ENCODE data around the gene RBPJL.

Gene RBPJL

GRCh38 chr20:45306431-45306982, at the start of gene RBPJL:
TSS of gene RBPJL (plus strand) at chr20:45306840. CDS start at chr20:45306923, 83 bp downstream.
- no peak for DNase-seq

GRCh38 chr20:45257161-45257560, 49.5 kb upstream of the RBPJL start:
- DNase-seq, result no peak

- no peak for DNase-seq
Measured at GRCh38 chr20:45257711-45258110, 48.9 kb upstream of the RBPJL start.

GRCh38 chr20:45258259-45258658, 48.4 kb upstream of the RBPJL start:
- no peak for DNase-seq

DNA sequence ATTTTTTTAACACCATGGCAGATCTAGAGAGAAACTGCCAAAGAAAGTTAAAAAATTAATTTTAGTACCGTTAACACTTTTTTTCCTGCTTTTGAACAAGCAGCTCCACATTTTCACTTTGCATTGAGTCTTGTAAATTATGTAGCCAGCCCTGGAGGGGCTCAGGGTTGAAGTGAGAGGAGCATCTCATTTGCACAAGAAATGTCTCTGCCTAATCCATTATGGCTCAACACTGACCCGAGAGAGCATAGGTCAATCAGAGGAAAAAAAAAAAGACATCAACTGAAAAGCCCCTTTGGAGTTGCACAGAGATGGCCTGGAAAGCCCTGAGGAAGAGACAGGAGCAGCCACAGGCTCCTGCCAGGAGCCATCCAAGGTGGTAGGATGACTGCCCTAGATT, 48.0 kb upstream of the RBPJL start:
- DNase-seq, result no peak

DNA sequence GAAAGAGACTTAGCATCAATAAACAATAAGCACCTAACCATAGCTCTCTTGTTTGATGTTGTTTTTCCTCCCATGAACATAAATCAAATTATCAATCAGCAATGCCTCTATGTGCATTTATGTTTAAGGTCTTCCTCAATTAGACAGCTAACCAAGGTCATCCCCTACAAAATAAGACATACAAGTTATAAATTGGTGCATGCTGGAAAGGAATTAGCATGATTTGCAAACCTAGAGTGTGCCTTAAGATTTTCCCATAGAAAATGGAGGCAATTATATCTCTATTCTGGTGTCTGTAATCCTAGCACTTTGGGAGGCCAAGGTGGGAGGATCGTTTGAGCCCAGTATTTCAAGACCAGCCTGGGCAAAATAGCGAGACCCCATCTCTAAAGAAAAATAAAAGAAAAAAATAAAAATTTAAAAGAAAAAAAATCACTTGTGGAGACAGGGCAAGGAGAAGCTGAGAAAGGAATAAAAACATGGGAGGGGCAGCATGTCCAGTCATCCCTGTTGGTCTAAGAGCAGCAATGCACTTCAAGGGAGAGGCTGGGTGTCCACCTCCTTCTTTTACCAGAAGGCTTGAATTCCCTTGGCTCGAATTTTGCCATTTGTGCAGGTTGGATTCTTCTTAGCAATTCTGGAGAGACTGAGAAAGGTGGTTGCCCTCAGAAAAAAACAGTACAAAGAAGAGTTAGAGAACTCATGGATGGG, 42.9 kb upstream of the RBPJL start:
- no peak for DNase-seq

- no peak for DNase-seq
Measured at GRCh38 chr20:45266977-45267376, 39.7 kb upstream of the RBPJL start.

GRCh38 chr20:45268531-45268930, 38.1 kb upstream of the RBPJL start:
- no peak for DNase-seq

DNA sequence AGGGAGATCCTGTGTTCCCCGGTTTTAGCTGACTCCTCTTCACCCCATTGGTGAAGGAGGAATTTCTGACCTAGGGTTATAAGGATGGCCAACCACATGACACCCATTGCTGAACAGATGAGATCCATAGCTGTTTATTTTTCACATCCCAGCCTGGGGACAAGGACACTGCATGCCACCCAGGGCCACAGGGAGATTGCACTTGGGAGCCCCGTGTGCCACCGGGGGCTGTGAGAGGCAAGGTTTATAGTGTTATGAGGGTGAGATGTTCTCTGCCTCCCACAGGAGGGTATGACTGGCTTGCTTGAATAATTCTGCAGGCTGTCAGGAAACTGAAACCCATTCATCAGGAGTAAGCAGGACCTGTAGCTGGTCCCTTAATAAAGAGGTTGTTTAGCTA, 37.6 kb upstream of the RBPJL start:
- no peak for DNase-seq

DNA sequence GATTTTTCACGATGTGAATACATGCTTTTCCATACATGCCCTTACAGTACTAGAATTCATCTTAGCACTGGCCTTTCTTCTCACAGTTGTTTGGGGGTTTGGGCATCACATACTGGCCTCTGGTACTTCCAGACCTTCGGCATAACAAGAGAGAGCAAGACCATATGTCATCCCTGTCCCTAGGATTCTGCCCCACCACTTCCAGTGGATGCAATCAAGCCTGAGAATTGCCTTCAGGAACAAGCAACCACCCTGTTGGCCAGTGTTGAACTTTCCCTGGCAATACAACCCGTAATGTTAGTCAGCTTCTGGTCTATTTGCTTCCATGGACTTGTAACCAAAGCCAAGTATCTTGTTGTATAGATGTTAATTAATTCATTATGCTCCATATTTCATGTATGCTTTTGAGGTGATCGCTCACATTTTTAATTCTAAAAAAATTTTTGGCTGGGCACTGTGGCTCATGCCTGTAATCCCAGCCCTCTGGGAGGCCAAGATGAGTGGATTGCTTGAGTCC, 36.8 kb upstream of the RBPJL start:
- DNase-seq, result no peak

GRCh38 chr20:45275338-45275737, 31.3 kb upstream of the RBPJL start:
- no peak for DNase-seq

DNA sequence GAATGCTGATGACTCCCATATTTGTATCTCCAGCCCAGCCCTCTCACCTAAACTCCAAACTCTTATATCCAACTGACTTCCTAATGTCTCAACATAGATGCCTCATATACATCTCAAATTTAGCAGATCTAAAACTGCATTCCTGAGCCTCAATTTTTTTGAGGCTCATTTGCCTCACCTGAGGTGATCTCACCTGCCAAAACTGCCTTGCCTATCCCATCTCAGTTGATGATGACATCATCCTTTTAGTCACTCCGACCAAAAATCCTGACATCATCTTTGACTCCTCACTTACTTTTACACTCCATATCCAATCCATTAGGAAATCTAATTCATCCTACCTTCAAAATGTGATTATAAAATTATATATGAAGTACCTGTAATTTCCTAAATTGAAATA, 26.6 kb upstream of the RBPJL start:
- no peak for DNase-seq

GRCh38 chr20:45282700-45283550, 23.7 kb upstream of the RBPJL start:
- DNase-seq, result no peak

- DNase-seq, result no peak
Measured at GRCh38 chr20:45283551-45284057, 23.0 kb upstream of the RBPJL start.

DNA sequence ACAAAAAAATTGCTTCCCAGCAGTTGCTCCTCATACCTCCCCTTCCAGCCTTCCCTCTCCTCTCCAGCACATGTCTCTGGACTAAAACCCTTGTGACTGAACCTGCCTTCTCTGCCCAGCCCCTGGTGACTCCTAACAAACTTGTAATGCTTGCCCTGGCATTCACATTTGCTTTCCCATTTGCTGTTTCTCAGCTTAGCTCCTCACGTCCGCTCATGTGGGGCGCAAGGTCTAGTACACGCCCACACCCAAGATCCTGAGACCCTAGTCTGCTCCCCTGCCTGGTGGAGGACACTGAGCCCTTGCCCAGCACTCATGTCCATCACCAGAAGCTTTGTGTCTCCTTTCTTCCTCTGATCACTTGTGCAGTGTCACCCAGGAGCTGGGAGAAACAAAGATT, 18.3 kb upstream of the RBPJL start:
- DNase-seq, result no peak

- no peak for DNase-seq
Measured at GRCh38 chr20:45288860-45289259, 17.8 kb upstream of the RBPJL start.

DNA sequence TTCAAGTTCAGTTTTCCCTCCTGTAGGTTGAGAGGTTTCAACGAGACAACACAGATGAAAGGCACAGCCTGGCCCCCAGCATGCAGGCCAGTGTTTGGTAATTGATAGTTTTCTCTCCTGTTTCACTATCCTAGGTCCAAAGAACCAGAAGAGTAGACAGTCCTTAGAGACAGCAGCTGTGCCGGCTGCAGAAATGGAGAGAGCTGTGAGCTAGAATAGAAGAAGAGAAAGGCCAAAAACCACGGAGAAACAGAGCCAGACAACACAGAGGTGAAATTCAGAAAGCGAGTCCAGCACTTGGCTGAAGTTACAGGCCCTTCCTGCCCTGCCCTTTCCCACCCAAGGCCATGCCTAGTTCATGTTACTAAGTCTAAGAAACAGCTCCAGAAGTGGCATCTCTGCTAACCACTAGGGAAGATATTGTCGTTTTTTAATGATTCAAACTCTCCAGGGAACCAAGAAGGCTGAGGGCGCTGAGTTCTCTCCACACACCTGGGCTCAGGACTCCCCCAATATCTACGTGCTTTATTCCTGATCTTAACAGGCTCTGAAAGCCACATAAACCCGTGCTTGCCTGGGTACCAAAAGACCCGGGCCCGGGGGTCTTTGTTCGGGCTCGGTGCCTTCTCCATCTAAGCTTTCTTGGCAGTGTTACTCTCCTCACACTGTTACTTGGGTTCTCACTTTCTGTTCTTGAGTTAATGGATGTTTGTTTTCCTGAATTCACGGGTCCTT, 16.5 kb upstream of the RBPJL start:
- no peak for DNase-seq

DNA sequence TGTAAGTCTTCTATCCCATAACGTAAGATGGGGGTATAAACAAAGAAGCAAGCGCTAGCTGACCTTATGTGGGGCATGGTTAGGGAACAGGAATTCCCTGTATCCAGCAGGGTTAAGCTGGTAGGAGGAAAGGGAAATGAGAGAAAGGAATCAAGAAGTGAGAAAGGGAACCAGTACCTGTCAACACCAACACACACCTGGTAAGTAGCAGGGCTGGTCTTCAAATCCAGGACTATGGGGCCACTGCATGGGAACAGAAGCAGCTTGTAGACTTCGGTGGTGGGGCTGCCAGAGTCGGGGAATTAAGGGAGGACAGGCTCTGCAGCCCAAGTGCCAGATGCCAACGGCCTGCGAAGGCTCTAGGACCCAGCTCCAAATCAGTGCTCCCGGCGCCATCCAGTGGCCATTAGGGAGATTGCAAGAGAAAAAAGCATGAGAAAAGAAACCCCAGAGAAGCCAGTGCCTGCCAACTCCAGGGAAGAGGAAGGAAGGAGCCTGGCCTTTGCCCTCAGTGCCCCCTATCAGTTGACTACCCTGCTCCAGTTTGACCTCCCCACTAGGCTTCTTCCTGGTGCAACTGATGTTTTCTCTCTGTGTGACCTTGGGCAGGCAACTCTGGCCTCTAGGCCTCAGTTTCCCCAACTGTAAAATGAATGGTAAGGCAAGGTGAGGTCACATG, 15.8 kb upstream of the RBPJL start:
- DNase-seq, result peak; percentile 65

GRCh38 chr20:45291526-45291925, 15.1 kb upstream of the RBPJL start:
- DNase-seq, result no peak

GRCh38 chr20:45292343-45292742, 14.3 kb upstream of the RBPJL start:
- DNase-seq, result no peak

DNA sequence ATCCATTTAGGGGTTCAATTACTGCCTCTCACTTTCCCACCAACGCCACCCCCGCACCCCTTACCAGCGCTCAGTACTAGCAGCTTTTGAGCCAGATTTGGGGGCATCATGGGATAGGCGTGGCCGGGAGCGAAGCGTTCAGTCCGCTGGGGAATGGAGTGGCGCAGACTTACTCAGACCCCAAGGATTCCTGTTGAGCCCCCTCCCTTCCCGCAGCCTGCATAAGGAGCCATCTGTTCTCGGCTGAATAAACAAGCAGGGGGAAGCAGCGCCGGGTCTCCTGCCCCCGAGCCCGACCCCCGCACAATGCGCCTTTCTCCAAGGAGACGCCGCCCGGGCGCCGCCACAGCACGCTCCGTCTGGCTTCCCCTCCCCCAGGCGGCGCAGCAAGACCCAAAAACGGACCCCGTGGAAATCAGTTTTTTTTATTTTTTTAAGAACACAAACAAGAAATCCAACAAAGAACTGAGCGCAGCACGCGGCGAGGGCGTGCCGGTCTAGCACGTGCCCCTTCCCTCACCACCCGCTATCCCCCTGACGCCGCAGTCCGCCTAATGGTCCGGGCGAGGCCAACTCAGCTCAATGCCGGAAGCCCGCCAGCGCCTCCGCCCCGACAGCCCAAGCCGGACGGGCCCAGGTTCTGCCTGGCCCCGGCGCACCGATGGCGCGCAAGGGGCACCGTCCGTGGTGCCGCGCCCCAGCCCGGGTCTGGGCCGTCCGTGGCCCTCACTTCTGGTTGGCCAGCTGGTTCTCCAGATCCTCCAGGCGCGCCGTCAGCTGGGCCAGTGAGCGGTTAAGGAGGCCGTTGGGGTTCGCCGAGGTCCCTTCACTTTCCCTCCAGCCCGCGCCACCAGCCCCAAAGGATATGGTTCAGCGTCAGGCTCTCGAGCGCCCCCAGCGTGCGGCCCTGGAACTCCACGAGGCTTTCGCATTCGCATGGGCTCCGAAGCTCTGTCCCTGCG, 13.3 kb upstream of the RBPJL start:
- peak; percentile 51 for DNase-seq

All from NCI-H1092 (cell line).